ENCODE measurements around the gene C1orf116.

The C1orf116 gene

GRCh38 chr1:206986402-206986801 is 46.2 kb downstream of the C1orf116 start:
- no peak for DNase-seq

- DNase-seq = no peak
Measured at GRCh38 chr1:206985162-206985749, 47.3 kb downstream of the C1orf116 start.

GRCh38 chr1:206982216-206982615 is 50.3 kb downstream of the C1orf116 start:
- peak; percentile 70 for DNase-seq

DNA sequence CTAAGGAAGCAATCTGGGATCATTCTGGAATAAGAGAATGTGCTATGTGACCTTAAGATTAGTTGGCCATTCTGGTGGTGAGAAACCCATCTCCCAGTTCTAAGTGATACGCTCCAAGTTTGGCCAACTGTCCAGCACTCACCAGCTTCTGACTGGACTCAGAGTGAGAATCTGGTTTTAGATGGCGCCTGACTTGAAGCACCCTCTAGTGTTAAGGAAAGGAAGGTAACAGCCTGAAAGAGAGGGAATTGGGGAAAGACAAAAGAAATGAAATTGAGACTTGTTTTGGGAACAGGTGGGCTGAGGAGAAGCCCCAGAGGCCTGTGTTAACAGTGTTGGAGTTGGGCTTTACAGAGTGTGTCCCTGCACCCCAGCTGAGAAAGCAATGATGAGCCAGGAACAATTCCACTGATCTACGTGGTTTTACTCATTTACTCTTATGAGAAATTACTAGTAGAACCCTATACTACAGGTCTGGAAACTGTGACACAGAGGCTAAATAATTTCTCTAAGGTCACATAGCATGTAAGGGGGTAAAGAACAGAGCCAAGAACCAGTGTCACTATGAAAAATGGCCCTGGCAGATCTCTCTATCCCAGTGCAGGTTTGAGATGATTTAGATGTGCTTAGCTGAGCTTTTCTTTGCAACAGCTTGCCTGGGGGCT is 53.0 kb downstream of the C1orf116 start:
- DNase-seq = no peak

- DNase-seq = no peak
Measured at GRCh38 chr1:206978259-206978658, 54.3 kb downstream of the C1orf116 start.

DNA sequence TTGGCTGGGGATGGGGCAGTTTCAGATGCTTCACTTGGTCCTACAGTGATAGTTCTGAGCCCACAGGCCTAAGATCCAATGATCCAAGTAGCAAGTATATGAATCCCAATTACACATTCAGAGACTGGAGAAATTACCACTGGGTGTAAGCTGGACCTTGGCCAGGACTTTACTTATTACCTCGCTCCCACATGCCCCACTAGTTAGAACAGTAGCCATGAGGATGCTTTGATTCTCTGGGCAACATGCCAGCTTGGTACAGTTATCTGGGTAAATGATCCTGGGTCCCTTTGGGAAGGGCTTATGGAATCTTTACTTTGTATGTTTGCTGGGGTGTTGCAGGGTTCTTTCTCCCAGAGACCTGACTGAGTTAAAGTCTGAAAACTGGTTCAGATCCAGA is 57.2 kb downstream of the C1orf116 start:
- DNase-seq = no peak

GRCh38 chr1:206974140-206974539 is 58.4 kb downstream of the C1orf116 start:
- no peak for DNase-seq

- no peak for DNase-seq
Measured at GRCh38 chr1:206972728-206973127, 59.8 kb downstream of the C1orf116 start.

GRCh38 chr1:206971029-206971655 is 61.4 kb downstream of the C1orf116 start:
- DNase-seq = no peak

DNA sequence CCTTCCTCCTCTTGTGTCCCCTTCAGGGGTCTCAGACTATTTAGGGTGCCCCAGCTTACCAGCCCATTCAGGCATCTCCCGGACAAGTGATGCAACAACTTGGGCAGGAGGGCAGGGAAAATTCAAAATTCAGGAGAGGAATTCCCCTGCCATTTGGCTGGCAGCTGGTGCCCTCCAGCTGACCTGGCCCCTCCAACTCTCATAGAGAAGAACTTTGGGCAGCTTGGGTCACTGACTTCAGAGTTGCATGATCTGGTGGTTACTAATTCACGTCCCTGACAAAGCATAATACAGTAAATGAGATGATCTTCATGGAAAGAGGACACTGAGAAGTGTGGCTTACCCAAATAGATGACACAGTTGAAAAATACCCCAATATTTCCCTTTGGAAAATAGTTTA is 62.1 kb downstream of the C1orf116 start, which contains the start of gene FCAMR:
TSS of gene FCAMR (minus strand) at position 15 of the 400 bp plus-strand sequence. CDS start 335 bp downstream, outside the sequence.
- DNase-seq = no peak

GRCh38 chr1:206969090-206969489 is 63.5 kb downstream of the C1orf116 start:
- no peak for DNase-seq

Data from CD4-positive, alpha-beta T cell treated with Interleukin-6 for 4 hours (primary cell).